EH (cell line): Measurements from ENCODE around the gene MRPS27.
"Not testable (repeated sequence)": the region's sequence is repeated elsewhere in the genome, so short reads cannot be mapped to it uniquely, and the experiment has no call there.

Experiments
- DNase-seq: peaks from one replicate; pipeline ENCODE4 v3.0.0-alpha.2; 2015; ENCODE audit warnings: low read depth

The MRPS27 gene

GRCh38 chr5:72325566-72326305, 5.7 kb upstream of the MRPS27 start:
- peak; percentile 71 for DNase-seq

DNA sequence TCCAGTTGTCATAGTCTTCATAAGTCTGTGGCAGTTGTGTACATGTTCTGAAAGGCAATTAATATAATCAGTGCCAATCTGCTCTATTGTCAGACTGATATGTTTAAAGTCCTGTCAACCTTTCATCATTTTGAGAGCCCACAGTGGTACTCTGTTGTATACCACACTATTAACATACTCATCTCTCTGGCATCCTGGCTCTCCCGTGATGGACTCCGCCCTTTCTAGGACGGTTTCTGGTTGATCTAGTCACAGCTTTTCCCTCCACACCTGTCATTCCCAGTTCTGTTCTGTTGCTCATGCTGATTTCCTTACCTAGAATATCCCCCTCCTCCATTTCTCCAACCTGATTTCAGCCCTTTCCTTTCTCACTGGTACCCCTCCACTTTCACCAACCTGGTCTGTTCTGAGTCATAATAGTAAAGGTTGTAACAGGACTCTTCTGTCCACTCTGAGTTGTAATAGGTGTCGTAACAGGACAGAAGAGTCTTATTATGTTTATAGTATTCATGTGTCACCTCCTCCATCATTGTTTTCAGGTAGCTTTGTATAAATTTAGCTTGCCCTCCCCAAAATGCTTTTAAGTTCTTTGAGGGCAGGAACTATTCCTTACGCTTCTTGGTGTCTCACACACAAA, 4.3 kb upstream of the MRPS27 start:
- DNase-seq: peak; percentile 8

DNA sequence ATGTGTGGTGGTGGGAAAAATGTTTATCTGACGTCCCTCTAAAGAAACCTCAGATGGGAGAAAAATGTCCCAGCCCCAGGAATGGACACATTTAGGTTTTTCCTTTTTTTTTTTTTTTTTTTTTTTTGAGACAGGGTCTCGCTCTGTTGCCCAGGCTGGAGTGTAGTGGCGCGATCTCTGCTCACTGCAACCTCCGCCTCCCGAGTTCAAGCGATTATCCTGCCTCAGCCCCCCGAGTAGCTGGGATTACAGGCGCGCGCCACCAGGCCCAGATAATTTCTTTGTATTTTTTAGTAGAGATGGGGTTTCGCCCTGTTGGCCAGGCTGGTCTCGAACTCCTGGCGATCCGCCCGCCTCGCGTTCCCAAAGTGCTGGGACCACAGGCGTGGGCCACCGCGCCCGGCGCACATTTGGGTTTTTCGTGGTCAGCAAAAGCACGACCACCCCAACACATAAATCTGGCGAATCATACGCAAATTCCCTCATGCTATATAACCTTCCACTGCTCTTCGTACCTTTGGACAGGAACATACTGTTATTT, 535 bp downstream of the MRPS27 start:
- DNase-seq: not testable (repeated sequence)

DNA sequence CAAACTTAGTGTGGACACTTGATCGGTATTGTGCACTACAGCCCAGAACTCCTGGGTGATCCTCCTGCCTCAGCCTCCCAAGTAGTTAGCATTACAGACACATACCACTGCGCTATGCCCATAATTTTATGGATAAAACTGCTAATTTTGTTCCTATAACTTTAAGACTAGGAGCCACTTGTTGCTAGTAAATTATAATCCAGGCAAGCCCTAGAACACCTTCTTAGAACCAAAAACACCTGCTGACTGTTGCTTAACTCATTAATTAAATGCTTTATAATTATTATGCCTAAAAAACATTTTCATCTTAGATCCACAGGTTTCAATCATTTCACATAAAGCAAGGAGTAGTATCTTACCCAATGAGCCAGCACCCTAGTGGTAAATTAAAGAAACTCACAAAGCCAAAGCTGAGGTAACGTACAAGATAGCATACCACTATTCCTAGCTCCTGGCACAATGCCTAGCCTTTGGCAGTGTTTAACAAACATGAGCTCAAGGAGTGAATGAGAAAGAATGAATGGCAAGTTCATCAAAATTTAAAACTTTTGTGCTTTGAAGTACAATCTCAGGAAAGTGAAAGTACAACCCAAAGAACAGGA, 5.4 kb downstream of the MRPS27 start:
- DNase-seq: peak; percentile 55

GRCh38 chr5:72313141-72313540, 6.9 kb downstream of the MRPS27 start:
- no peak for DNase-seq

GRCh38 chr5:72308853-72309191, 11.2 kb downstream of the MRPS27 start:
- DNase-seq: no peak

GRCh38 chr5:72307968-72308852, 11.8 kb downstream of the MRPS27 start:
- DNase-seq: peak; percentile 98

GRCh38 chr5:72307573-72307967, 12.5 kb downstream of the MRPS27 start:
- no peak for DNase-seq

DNA sequence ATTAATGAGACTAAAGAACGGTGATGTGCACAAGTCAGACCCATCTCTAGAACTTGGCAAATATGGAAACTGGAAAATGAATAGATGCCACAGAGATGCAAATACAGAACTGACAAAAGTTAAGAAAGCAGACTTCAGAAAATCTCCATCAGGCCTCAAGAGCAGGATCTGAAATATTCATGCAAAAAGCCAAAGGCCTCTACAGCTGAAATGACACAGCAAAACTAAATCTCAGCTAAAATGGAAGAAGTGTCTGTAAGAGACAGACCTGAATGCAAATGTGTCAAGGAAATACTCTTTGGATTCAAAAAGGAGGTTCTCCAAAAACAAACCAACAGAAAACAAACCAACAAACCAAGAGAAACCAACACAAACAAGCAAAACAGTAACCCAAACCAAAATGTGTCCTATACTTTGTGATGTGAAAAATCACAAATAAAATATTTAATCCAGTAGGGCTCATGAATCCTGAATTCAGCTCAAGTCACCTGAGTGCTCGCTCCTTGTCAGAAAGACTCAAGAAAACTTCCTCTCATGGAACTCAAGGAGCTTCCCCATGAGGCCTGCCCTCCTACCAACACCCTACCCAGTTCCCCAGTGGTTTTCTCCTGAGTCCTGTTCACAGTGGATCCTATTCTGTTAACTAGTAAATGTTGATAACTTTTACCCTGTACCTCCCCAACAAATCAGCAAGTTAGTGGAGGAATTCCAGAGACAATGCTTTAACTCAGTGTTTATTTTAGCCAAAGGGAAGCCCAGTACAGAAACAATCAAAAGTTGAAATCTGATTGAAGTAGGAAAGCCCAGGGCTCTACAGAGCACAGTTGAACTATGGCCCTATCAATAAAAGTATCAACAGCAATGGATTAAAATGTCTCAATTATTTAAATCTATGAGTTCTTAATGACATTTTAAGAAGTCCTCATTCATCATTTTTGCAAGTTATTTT, 14.6 kb downstream of the MRPS27 start:
- no peak for DNase-seq

DNA sequence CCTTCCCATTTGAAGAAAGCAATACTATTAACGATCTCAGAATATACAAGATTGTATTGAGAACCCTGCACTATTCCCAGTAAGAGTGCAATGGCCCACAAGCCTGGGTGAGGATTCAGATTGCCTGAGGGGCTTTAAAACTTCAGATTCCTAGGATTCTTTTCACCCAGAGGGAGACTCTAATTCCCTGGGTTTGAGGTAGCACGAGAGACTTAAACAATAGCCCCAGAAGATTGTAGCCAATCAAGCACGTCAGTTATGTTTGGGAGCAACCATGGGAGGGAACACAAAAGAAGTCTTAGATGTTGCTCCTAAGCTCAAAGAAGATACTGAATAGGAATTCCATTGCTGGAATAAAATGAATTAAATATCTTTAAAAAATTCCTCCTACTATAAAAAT, 17.9 kb downstream of the MRPS27 start:
- DNase-seq: peak; percentile 46

DNA sequence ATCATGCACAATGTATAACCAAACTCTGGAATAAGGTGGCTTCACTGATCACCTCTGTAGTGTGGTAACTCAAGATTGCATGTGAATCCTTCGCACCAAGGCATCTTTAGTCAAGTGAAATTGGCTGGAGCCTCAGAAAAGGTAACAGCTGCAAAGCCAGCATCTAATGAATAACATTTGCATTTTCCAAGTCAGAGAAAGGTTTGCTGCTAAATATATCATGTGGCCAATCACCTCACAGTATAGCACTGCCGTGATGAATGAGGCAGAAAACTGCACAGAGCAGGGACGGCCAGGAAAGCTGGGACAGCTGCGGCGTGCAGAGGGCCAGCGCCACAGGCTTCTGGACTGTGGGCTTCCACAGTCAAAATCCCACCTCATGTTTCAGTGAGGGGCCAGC, 18.5 kb downstream of the MRPS27 start:
- no peak for DNase-seq

DNA sequence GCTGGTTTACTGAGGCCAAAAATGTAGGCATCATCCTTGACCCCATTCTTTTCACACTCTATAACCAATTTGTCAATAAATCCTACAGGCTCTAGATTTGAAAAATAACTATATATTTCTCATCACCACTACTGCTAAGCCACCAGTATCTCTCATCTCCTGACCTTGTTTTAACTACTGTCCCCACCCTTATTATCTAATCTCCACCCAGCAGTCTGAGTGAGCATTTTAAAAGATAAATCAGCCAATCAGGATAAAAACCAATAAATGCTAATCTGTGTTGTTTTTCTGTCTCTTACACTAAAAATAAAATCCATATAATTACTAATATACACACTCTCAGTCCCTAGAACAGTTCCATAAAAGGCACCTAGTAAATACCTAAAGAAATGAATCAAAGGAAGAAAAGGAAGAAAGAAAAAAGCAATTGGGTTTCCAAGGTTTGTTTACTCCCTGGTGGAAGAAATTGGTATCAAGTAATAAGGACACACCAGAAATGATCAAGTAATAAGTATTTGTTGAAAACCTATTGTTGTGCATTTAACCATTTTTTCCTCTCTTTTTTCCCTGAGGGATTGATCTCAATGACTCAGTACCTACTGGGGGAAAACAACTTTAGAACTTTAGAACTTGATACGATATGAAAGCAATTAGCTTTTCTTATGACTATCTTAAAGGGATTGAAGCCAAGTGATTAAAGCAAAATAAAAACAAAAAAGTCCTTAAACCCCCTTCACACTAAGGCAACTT, 19.3 kb downstream of the MRPS27 start:
- DNase-seq: no peak

DNA sequence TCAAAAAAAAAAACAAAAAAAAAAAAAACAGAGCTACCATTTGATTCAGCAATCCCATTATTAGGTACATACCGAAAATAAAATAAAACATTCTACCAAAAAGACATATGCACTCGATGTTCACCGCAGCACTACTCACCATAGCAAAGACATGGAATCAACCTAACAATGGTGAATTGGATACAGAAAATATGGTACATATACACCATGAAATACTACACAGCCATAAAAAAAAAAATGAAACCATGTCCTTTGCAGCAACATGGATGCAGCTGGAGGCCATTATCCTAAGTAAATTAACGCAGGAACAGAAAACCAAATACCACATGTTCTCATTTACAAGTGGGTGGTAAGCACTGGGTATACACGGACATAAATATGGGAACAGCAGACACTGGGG, 21.3 kb downstream of the MRPS27 start:
- DNase-seq: no peak

DNA sequence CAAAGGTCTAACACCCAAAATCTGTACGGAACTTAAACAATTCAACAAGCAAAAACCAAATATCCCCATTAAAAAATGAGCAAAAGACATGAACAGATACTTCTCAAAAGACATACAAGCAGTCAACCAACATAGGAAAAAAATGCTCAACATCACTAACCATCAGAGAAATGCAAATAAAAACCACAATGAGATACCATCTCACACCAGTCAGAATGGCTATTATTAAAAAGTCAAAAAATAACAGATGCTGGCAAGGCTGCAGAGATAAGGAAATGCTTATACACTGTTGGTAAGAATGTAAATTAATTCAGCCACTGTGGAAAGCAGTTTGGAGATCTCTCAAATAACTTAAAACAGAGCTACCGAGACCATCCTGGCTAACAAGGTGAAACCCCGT, 21.9 kb downstream of the MRPS27 start:
- DNase-seq: peak; percentile 60

DNA sequence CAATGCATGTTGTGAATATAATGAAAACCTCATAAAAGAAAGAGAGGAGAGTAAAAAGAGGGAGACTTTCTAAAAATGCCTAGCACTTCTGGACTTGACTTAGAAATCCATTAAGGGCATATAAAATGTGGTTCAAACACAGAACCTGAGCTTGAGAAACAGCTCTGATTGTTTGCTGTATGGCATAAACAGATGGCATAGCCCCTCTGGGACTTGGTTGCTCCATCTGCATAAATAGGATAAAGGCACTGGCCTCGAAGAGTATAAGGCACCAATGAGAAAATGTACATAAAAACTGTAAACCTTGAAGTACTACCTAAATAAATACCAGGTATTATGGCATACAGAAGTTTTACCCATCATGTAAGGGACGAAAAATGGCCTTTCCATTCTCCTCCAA, 23.8 kb downstream of the MRPS27 start:
- DNase-seq: no peak

DNA sequence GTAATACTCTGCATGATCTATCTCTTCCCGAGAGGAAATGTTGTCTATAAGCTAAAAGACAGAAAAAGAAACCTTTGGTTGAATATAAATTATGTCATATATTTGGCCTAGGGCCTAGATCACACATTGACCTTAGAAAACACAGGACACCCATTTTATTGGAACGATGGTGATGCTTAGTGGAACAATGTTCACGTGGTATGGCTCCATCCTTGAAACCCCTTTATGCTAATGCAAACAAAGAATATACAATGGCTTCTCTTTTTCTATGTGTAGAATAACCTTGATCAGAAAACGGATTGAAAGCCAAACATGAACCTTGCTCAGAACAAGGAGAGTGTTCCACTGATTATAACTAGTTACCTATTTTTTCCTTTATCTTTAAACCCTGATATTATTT, 24.5 kb downstream of the MRPS27 start:
- no peak for DNase-seq

- no peak for DNase-seq
These were observed 25.6 kb downstream of the MRPS27 start for GRCh38 chr5:72294473-72294872.

- DNase-seq: no peak
These were observed 26.5 kb downstream of the MRPS27 start for GRCh38 chr5:72293495-72294055.

- no peak for DNase-seq
These were observed 27.6 kb downstream of the MRPS27 start for GRCh38 chr5:72292411-72292810.

DNA sequence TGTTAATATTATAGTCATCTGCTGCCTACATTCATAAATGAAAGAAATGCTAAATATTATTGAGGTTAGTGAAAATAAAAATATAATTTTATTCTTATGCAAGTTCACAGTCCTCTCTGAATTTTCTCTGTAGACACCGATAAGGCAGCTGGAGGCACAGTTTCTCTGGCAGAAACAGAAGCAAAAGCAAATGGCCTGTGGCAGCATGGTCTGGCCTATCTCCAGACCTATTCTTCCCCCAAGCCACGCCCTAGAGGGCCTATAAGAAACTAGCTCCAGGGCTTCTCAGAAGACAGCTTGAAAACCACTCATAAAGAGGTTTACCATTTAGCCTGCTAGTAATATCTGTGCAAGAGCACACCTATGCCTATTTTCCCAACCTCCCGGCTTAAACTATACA, 28.4 kb downstream of the MRPS27 start:
- DNase-seq: no peak
